ENCODE results near the gene CNOT10. TPM values are rescaled to one million over a fixed set of nuclear protein-coding genes. Genes with fewer than 3 reads are reported as not detected.

Gene CNOT10, protein sequence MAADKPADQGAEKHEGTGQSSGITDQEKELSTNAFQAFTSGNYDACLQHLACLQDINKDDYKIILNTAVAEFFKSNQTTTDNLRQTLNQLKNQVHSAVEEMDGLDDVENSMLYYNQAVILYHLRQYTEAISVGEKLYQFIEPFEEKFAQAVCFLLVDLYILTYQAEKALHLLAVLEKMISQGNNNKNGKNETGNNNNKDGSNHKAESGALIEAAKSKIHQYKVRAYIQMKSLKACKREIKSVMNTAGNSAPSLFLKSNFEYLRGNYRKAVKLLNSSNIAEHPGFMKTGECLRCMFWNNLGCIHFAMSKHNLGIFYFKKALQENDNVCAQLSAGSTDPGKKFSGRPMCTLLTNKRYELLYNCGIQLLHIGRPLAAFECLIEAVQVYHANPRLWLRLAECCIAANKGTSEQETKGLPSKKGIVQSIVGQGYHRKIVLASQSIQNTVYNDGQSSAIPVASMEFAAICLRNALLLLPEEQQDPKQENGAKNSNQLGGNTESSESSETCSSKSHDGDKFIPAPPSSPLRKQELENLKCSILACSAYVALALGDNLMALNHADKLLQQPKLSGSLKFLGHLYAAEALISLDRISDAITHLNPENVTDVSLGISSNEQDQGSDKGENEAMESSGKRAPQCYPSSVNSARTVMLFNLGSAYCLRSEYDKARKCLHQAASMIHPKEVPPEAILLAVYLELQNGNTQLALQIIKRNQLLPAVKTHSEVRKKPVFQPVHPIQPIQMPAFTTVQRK
- 31.4 and 33.4 TPM in 2 replicates for total RNA-seq

DNA sequence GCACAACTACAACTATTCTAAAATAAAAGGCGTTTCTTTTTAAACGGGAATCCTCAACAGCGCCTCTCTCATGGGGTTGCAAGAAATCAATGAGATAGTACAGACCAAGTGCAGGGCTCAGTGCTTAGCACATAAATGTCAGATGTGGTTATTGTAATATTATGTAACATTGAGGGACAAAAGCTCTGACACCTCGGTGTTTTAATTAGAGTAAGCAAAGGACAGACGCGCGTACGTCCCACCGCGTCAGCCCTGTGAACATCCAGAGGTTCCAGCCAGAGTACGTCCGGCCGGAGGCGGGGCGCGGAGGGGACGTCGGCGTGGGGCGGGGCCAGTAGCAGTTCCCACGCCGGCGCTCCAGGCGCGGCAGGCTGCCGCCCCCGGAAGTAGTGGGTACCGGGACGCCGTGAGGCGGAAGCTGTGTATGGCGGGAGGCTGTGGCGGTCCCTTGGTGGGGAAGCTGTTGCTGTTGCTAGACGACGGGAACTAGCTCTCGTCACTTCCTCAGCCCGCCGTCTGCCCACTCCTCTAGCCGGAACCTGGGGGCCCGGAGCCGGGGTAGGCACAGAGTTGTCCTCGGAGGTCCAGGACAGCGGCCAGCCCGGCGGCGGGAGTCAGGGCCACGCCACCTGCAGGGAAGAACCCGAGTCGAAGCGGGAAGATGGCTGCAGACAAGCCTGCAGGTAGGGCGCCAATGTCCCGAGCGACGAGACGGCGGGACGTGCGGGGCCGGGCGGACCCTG is at the start of gene CNOT10:
TSS of gene CNOT10 (plus strand) at position 389 of the 743 bp plus-strand sequence. CDS start at position 662, 273 bp downstream.

DNA sequence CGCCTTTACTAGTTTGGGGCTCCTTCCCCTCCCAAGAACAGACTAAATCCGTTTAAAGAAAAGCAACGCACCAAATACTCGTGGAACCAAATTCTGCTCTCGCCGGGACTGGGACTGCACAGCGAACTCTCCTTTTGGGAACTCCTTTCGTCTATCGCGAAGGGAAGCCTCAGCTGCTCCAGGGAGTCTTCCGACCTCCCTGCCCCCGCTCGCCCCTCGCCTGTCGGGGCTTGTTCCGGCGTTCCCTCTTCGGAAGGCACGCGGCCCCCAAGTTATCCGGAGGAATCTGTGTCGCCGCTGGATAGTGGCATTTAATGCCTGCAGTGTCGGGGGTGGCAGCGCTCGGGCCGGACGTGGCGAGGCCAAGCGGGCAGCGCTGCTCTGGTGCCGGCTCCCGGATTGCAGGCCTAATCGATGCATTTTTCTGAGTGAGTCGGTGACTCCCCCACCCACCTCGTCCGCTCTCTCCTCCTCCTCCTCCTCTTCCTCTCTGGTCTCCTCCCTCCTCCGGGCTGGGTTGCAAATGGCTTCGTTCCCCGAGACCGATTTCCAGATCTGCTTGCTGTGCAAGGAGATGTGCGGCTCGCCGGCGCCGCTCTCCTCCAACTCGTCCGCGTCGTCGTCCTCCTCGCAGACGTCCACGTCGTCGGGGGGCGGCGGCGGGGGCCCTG is 132.7 kb downstream of the CNOT10 start, which contains the start of gene TRIM71:
TSS of gene TRIM71 (plus strand) at position 440 of the 671 bp plus-strand sequence. CDS start at position 524, 84 bp downstream.

Other genes with a start within 250 kb of the CNOT10 start
- gene CMTM6, start 182.3 kb upstream of the CNOT10 start, total RNA-seq, result 127 and 141 TPM in 2 replicates
- gene DYNC1LI1, start 114.3 kb upstream of the CNOT10 start, total RNA-seq, result 56.9 and 65.8 TPM in 2 replicates
- gene TRIM71, start 132.8 kb downstream of the CNOT10 start, total RNA-seq, result not detected in 2 replicates